ENCODE results near the gene SLC44A5.
"Not testable (repeated sequence)": the region's sequence is repeated elsewhere in the genome, so short reads cannot be mapped to it uniquely, and the experiment has no call there.

SLC44A5 gene

GRCh38 chr1:75305061-75305460 lies 305.9 kb downstream of the SLC44A5 start:
- H3K4me3 ChIP-seq (ENCODE audit: low read depth, low read length): no peak overlapping the region

DNA sequence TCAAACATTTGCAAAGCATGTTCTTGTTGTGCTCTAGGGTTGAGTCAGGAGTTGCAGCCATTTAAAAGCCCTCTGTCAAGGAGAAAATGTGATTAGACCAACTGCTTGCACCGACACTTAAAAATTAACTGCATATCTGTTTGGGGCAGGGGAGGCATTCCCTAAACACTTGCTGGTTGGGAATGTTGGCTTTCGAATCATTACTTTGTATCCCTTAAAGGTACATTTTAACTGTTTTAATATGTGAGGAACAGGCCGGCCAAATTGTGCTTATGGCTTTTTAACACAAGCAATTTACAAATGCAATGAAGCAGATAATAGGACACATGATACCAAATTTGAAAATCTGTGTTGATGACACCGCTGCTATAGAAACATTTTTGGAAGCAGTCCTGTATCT lies 317.6 kb downstream of the SLC44A5 start:
- H3K4me3 ChIP-seq (ENCODE audit: low read depth, low read length): no peak overlapping the region

- no peak overlapping the region for H3K4me3 ChIP-seq (ENCODE audit: low read depth, low read length)
These were observed 318.9 kb downstream of the SLC44A5 start for GRCh38 chr1:75292013-75292412.

GRCh38 chr1:75276385-75276784 lies 334.5 kb downstream of the SLC44A5 start:
- H3K4me3 ChIP-seq (ENCODE audit: low read depth, low read length): no peak overlapping the region

GRCh38 chr1:75275631-75276030 lies 335.3 kb downstream of the SLC44A5 start:
- no peak overlapping the region for H3K4me3 ChIP-seq (ENCODE audit: low read depth, low read length)

GRCh38 chr1:75274920-75275506 lies 335.9 kb downstream of the SLC44A5 start:
- no peak overlapping the region for H3K4me3 ChIP-seq (ENCODE audit: low read depth, low read length)

DNA sequence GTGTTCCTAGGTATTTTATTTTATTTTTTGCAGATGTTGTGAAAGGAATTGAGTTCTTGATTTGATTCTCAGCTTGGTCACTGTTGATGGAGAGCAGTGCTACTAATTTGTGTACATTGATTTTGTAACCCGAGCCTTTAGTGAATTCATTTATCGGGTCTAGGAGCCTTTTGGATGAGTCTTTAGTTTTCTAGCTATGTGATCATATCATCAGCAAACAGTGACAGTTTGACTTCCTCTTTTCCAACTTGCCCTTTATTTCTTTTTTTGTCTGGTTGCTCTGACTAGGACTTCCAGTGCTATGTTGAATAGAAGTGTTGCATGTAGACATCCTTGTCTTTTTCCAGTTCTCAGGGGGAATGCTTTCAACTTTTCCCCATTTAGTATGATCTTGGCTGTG lies 337.8 kb downstream of the SLC44A5 start:
- H3K4me3 ChIP-seq (ENCODE audit: low read depth, low read length): no peak overlapping the region

DNA sequence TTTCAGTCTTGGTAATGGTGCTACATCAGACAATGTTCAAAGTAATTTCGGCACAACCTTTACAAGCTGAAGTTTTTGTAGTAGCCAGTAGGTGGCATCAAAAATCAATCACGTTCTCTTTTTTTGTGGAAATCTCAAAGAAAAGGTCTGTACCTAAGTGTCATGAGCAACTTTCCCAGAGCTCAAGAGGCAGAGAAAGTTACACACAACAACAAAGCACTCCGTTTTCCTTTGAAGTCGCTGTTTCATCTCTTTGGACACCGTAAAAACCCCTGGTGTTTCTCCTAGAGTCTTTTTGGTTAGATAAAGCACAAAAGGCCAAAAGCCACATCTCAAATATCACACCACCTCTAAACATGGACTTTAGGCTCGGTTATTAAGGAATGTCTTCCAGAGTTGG lies 345.1 kb downstream of the SLC44A5 start:
- no peak overlapping the region for H3K4me3 ChIP-seq (ENCODE audit: low read depth, low read length)

- no peak overlapping the region for H3K4me3 ChIP-seq (ENCODE audit: low read depth, low read length)
These were observed 346.8 kb downstream of the SLC44A5 start for GRCh38 chr1:75264112-75264511.

- H3K4me3 ChIP-seq (ENCODE audit: low read depth, low read length): not testable (repeated sequence)
These were observed 347.3 kb downstream of the SLC44A5 start for GRCh38 chr1:75263616-75264015.

DNA sequence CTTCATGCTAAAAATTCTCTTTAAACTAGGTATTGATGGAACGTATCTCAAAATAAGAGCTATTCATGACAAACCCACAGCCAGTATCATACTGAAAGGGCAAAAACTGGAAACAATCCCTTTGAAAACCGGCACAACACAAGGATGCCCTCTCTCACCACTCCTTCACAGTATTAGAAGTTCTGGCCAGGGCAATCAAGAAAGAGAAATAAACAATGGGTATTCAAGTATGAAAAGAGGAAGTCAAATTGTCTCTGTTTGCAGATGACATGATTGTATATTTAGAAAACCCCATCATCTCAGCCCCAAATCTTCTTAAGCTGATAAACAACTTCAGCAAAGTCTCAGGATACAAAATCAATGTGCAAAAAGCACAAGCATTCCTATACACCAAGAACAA lies 349.0 kb downstream of the SLC44A5 start:
- H3K4me3 ChIP-seq (ENCODE audit: low read depth, low read length): not testable (repeated sequence)

DNA sequence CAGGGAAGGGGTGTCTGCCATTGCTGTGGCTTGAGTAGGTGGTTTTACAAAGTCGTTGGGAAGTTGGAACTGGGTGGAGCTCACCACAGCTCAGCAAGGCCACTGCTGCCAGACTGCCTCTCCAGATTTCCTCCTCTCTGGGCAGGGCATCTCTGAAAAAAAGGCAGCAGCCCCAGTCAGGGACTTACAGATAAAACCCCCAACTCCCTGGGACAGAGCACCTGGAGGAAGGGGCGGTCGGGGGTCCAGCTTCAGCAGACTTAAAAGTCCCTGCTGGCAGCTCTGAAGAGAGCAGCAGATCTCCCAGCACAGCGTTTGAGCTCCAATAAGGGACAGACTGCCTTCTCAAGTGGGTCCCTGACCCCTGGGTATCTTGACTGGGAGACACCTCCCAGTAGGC lies 352.6 kb downstream of the SLC44A5 start:
- no peak overlapping the region for H3K4me3 ChIP-seq (ENCODE audit: low read depth, low read length)

GRCh38 chr1:75257424-75257823 lies 353.5 kb downstream of the SLC44A5 start:
- H3K4me3 ChIP-seq (ENCODE audit: low read depth, low read length): no peak overlapping the region

DNA sequence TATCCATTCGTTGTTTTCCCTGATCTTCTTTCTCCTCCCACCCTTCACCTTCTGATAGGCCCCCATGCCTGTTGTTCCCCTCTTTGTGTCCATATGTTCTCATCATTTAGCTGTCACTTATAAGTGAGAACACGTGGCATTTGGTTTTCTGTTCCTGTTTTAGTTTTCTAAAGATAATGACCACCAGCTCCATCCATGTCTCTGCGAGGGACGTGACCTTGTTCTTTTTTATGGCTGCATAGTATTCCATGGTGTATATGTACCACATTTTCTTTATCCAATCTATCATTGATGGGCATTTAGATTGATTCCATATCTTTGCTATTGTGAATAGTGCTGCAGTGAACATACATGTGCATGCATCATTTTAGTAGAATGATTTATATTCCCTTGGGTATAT lies 360.8 kb downstream of the SLC44A5 start:
- H3K4me3 ChIP-seq (ENCODE audit: low read depth, low read length): not testable (repeated sequence)

DNA sequence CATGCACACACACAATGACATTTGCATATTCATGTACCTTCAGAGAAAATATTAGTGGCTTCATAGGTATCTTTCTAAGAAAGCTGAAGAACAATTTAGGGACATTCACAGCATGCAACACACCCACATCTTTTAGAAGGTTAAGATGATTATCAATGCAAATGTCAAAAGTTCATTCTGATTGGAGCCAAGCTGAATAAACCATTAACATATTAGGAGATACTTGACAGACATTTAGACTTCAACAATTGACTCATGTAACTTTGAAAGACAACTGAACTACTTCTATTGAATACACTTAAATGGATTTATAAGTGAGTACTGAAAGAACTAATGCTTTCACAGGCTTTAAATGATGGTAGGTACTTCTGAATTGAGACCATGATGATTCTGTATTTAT lies 365.7 kb downstream of the SLC44A5 start:
- H3K4me3 ChIP-seq (ENCODE audit: low read depth, low read length): no peak overlapping the region

DNA sequence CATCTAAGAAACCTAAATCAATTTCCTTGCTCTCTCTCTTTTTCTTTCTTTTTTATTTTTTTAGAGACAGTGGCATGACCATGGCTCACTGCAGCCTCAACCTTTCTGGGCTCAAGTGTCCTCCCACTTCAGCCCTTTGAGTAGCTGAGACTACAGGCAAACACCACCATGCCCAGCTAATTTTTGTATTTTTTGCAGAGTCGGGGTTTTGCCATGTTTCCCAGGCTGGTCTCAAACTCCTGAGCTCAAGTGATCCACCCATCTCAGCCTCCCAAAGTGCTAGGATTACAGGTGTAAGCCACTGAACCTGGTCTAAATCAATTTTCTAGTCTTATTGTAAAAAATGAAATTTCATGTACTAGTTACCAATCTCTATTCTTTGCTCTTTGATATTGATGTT lies 367.8 kb downstream of the SLC44A5 start:
- H3K4me3 ChIP-seq (ENCODE audit: low read depth, low read length): no peak overlapping the region

DNA sequence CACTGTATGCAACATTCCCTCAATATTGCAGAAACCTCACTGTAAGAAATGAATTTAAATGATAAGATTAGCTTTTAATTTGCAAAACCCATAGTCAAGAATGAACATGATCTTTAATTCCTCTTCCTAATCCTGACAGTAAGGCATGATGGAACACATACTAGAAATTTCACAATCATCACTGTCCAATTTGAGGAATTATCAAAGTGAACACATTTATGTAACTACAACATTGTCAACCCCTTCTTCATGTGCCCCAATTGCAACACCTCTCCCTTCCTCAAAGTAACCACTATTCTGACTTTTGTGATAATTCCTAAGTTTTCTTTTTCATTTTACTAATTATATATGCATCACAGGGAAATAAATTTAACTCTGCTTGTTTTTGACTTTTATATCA lies 373.6 kb downstream of the SLC44A5 start:
- H3K4me3 ChIP-seq (ENCODE audit: low read depth, low read length): no peak overlapping the region

DNA sequence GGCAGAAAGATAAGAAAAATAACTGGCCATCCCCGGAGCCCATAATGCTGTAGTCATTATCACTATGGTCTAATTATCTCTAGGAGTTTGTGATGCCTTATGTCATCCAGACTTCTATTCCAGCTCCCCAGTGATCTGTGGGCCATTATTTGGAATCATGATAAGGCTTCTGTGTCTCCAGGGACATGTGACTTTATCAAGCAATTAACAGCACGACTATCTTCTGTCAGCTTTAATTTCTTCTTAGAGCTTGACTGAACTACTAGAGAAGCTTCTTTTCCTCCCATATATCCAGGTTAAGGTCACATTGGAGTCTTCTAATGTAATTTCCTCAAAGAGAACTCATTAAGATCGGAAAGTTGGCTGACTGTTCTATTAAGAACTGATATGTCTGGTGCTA lies 376.4 kb downstream of the SLC44A5 start:
- no peak overlapping the region for H3K4me3 ChIP-seq (ENCODE audit: low read depth, low read length)

DNA sequence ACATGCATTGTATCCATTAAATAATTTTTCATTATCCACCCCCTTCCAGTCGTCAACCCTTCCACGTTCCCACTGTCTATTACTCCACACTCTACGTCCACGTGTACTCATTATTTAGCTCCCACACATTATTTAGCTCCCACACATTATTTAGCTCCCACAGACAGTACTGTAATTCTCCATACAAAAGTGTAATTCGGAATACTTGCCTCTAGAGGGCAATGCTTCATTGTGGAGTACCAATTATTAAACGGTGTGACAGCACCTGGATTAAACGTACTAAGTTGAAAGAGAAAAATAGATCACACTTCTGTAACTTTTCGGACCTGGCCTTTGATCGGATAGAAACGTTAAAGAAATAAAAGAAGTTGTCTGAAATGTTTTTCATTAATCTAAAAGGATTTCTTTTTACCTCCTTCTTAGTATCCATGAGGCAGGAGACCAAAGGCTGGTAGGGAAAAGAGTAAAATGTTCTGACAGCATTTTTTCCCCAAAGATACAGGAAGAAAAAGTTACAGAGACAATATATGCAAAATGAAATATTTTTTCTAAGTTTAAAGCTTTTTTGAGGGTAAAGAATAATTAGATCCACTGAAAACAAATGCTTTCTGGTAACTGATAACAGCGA lies 377.5 kb downstream of the SLC44A5 start:
- no peak overlapping the region for H3K4me3 ChIP-seq (ENCODE audit: low read depth, low read length)

GRCh38 chr1:75220072-75220471 lies 390.8 kb downstream of the SLC44A5 start:
- H3K4me3 ChIP-seq (ENCODE audit: low read depth, low read length): no peak overlapping the region

GRCh38 chr1:75214017-75214416 lies 396.9 kb downstream of the SLC44A5 start:
- H3K4me3 ChIP-seq (ENCODE audit: low read depth, low read length): no peak overlapping the region

- H3K4me3 ChIP-seq (ENCODE audit: low read depth, low read length): no peak overlapping the region
These were observed 399.3 kb downstream of the SLC44A5 start for GRCh38 chr1:75211648-75212047.

DNA sequence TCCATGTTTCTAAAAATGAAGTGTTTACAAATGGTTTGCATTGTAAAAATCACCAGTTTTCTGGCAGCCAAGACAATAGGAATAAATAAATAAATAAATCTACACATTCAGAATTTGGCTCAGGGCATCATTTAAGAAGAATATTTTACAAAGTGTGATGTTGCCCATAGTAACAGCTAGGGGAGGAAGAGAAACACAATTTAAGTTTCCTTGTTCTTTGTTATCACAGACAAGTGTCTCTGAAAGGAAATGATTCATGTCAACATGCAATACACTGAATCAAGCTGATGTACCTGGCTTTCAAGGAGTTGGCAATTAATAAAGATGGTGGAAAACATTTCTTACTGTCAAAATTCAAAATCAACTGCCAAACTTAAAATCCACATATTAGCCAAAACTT lies 402.1 kb downstream of the SLC44A5 start:
- H3K4me3 ChIP-seq (ENCODE audit: low read depth, low read length): no peak overlapping the region
